Neural progenitor cell (in vitro differentiated cells): ENCODE measurements around the gene ZNF672. TPM values are rescaled to one million over a fixed set of nuclear protein-coding genes. Genes with fewer than 3 reads are reported as not detected.

Source experiments
- DNase-seq: peaks from one replicate; pipeline ENCODE4 v3.0.0-alpha.2; 2016; ENCODE audit warnings: low spot score
- H2AFZ ChIP-seq: fragments of 200-600 bp; sonication (generic); replicated peaks from 2 replicates; pipeline ENCODE4 v1.6.1; 2016; ENCODE audit warnings: antibody characterized with exemption
- H3F3A ChIP-seq: fragments of 200-600 bp; sonication (generic); 2 replicates; pipeline ENCODE4 v1.6.1; 2016; ENCODE audit warnings: antibody characterized with exemption, low read depth
- H3K27ac ChIP-seq: fragments of 200-600 bp; sonication (generic); 2 replicates; pipeline ENCODE4 v1.5.1; 2016; ENCODE audit warnings: mild to moderate bottlenecking
- H3K27me3 ChIP-seq: fragments of 200-600 bp; sonication (generic); 2 replicates; pipeline ENCODE4 v1.6.1; 2016; ENCODE audit warnings: mild to moderate bottlenecking, moderate library complexity
- H3K36me3 ChIP-seq: fragments of 200-600 bp; sonication (generic); 2 replicates; pipeline ENCODE4 v1.5.1; 2016
- H3K4me1 ChIP-seq: fragments of 200-600 bp; sonication (generic); 2 replicates; pipeline ENCODE4 v1.6.1; 2016; ENCODE audit warnings: mixed run types
- H3K4me2 ChIP-seq: fragments of 200-600 bp; sonication (generic); 2 replicates; pipeline ENCODE4 v1.6.1; 2016
- H3K4me3 ChIP-seq: fragments of 200-600 bp; sonication (generic); 2 replicates; pipeline ENCODE4 v1.5.1; 2016
- H3K79me2 ChIP-seq: fragments of 200-600 bp; sonication (generic); 2 replicates; pipeline ENCODE4 v1.6.1; 2016; ENCODE audit warnings: low read depth
- H3K9ac ChIP-seq: fragments of 200-600 bp; sonication (generic); 2 replicates; pipeline ENCODE4 v1.6.1; 2016
- H3K9me3 ChIP-seq: fragments of 200-600 bp; sonication (generic); 2 replicates; pipeline ENCODE4 v1.5.1; 2016; ENCODE audit warnings: low read depth
- H4K20me1 ChIP-seq: fragments of 200-600 bp; sonication (generic); 2 replicates; pipeline ENCODE4 v1.6.1; 2016; ENCODE audit warnings: low read depth
- H3K27ac Mint-ChIP-seq: 3 replicates; pipeline ENCODE4 v1.8.0; 2021; ENCODE audit warnings: mixed read lengths
- H3K27me3 Mint-ChIP-seq: 2 replicates; pipeline ENCODE4 v1.8.0; 2022; ENCODE audit warnings: low read depth, mild to moderate bottlenecking, inconsistent platforms, moderate library complexity, mixed read lengths; ENCODE audit not compliant: insufficient read depth
- H3K36me3 Mint-ChIP-seq: 3 replicates; pipeline ENCODE4 v1.8.0; 2021; ENCODE audit warnings: mixed read lengths
- H3K4me1 Mint-ChIP-seq: 3 replicates; pipeline ENCODE4 v1.8.0; 2021; ENCODE audit warnings: mixed read lengths
- H3K4me3 Mint-ChIP-seq: 3 replicates; pipeline ENCODE4 v1.8.0; 2021; ENCODE audit warnings: mild to moderate bottlenecking, moderate library complexity, mixed read lengths
- H3K9me3 Mint-ChIP-seq: 3 replicates; pipeline ENCODE4 v1.8.0; 2020; ENCODE audit warnings: mixed read lengths
- EZH2 ChIP-seq: fragments of 200-600 bp; sonication (generic); IDR thresholded peaks from 2 replicates; pipeline ENCODE4 v1.6.1; 2017; ENCODE audit warnings: antibody characterized with exemption, mild to moderate bottlenecking, moderate library complexity
- EZH2phosphoT487 ChIP-seq: fragments of 200-600 bp; sonication (generic); IDR thresholded peaks from 2 replicates; pipeline ENCODE4 v1.6.1; 2017; ENCODE audit warnings: antibody characterized with exemption
- total RNA-seq: library from RNA; depleted of rRNA; stranded (reverse); fragments of >200 nt; gene quantifications from 2 replicates; pipeline ENCODE4 v1.2.3, GENCODE V29; 2015; ENCODE audit warnings: low replicate concordance
- TF ChIP-seq, protein P1 (sequence below): fragments of 200-600 bp; sonication (generic); IDR thresholded peaks from 2 replicates; pipeline ENCODE4 v1.5.1; 2017; ENCODE audit warnings: antibody characterized with exemption, mild to moderate bottlenecking

Gene ZNF672
- total RNA-seq, 1 donor from 2014 or later = 16.9 TPM

DNA sequence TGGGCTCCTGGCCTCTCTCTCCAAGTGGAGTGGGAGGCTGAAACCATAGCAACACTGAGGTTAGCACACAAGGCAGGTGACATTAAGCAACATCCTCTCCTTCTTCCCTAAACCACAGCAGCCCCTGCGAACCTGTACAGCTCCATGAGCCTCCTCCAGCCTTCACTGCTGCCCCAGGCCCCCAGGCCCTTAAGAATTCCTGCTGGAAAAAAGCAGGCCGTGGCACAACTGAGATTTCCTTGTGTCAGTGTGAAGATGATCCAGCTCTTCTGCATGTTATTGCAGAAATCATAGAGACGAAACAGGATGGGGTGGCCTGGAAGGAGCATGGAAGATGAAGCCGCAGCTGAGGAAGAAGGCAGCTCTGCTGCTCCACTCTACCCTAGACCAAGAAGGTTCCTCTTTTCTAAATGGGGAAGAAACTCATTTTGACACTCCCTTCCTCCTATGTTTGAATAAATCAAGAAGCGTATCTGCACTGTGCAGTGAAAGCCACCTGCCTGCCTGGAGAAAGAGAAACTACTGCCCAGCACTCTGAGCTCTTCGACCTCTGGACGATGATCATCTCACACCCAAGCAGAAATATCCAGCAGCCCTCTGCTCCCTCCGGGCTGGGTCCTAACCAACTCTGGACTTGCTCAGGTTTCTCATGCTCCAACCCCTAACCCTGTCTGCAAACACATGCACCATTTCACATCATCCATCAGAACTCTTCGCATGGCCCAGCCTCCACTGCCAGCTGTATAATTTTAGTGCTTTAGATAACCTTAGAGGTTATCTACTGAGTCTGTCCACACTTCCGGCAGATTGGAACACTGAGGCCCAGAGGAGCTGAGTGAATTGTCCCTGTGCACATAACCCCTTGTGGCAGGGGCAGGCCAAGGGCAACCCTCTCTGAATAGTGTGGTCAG is 33.0 kb upstream of the ZNF672 start:
- H3K9me3 Mint-ChIP-seq = peaks cover 2% of the 10 kb centered on the region
- H3K36me3 ChIP-seq = no peaks in the 10 kb centered on the region
- H3K27ac ChIP-seq = no peak overlapping the region

DNA sequence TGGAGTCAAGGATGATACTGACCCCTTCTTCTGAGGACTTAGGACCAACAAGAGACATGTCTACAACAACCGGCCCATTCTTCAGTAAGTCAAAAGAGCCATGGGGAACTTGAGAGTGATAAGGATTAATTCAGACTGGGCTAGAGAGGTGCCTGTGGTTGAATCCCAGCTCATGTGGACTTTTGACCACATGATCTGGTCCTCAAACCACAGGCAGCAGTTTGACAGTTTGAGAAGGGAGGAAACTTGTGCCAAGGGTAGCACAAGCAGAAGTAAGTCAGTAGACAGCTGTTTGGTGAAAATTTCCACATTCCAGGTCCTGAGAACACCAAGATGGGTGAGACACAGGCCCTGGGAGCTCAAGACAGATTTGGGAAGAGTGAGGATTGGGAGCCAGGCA is 32.1 kb upstream of the ZNF672 start:
- no peaks in the 10 kb centered on the region for H3K4me1 Mint-ChIP-seq
- no peak overlapping the region for H3K4me2 ChIP-seq
- H3K9me3 ChIP-seq = peaks cover 4% of the 10 kb centered on the region
- TF ChIP-seq EZH2 = no peak
- TF ChIP-seq EZH2phosphoT487 = no peak
- TF ChIP-seq, protein P1, sequence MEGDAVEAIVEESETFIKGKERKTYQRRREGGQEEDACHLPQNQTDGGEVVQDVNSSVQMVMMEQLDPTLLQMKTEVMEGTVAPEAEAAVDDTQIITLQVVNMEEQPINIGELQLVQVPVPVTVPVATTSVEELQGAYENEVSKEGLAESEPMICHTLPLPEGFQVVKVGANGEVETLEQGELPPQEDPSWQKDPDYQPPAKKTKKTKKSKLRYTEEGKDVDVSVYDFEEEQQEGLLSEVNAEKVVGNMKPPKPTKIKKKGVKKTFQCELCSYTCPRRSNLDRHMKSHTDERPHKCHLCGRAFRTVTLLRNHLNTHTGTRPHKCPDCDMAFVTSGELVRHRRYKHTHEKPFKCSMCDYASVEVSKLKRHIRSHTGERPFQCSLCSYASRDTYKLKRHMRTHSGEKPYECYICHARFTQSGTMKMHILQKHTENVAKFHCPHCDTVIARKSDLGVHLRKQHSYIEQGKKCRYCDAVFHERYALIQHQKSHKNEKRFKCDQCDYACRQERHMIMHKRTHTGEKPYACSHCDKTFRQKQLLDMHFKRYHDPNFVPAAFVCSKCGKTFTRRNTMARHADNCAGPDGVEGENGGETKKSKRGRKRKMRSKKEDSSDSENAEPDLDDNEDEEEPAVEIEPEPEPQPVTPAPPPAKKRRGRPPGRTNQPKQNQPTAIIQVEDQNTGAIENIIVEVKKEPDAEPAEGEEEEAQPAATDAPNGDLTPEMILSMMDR = no peak
- H3K9me3 Mint-ChIP-seq = peaks cover 2% of the 10 kb centered on the region
- H3K4me3 ChIP-seq = no peak overlapping the region
- H3K36me3 Mint-ChIP-seq = no peaks in the 10 kb centered on the region
- no peaks in the 10 kb centered on the region for H3K4me1 ChIP-seq
- H3K4me3 Mint-ChIP-seq = no peak overlapping the region
- no peaks in the 10 kb centered on the region for H4K20me1 ChIP-seq
- no peak for DNase-seq
- no peak overlapping the region for H3K27ac ChIP-seq
- no peaks in the 10 kb centered on the region for H3K27me3 ChIP-seq
- no peaks in the 10 kb centered on the region for H3F3A ChIP-seq
- H2AFZ ChIP-seq = no peak overlapping the region
- H3K27ac Mint-ChIP-seq = no peak overlapping the region
- no peaks in the 10 kb centered on the region for H3K79me2 ChIP-seq
- H3K9ac ChIP-seq = no peak overlapping the region
- peaks cover 4% of the 10 kb centered on the region for H3K27me3 Mint-ChIP-seq
- H3K36me3 ChIP-seq = no peaks in the 10 kb centered on the region

More for the DNA sequence above, 33.0 kb upstream of the ZNF672 start:
- Mint-ChIP-seq H3K27ac (no peak overlapping the region), H3K4me1 (no peaks in the 10 kb centered on the region), H3K36me3 (no peaks in the 10 kb centered on the region), H3K4me3 (no peak overlapping the region), H3K27me3 (peaks cover 4% of the 10 kb centered on the region)
- Histone ChIP-seq H3K79me2 (no peaks in the 10 kb centered on the region), H3K4me3 (no peak overlapping the region), H3K27me3 (no peaks in the 10 kb centered on the region), H4K20me1 (no peaks in the 10 kb centered on the region), H3K9me3 (peaks cover 11% of the 10 kb centered on the region), H3K9ac (no peak overlapping the region), H3K4me1 (no peaks in the 10 kb centered on the region), H2AFZ (no peak overlapping the region), H3K4me2 (no peak overlapping the region), H3F3A (no peaks in the 10 kb centered on the region)
- no peak for DNase-seq
- TF ChIP-seq, protein P1 = no peak
- TF ChIP-seq EZH2 (no peak), EZH2phosphoT487 (no peak)

DNA sequence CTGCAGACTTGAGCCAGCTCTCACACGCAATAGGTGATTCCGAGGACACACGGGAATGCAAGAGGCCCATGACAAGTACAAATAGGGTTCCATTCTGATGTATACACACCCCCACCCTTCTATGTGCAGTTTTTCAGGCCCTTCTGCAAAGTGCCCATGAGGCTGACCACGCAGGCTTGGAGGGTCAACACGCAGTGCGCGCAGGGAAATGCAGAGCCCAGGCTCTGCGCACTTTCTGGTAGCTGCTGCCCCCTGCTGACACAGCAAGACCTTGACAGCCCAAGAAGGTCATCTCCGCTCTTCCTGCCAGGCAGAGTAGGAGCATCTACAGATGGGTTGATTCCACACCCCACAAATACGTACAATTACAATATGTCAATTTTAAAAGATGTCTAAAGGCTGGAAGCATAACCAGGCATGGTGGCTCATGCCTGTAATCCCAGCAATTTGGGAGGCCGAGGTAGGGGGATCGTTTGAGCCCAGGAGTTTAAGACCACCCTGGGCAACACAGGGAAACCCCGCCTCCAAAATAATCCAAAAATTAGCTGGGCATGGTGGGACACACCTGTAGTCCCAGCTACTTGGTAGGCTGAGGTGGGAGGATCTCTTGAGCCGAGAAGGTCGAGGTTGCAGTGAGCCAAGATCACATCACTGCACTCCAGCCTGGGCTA is 30.8 kb upstream of the ZNF672 start:
- Mint-ChIP-seq H3K27ac (peak overlapping the region; percentile 17), H3K36me3 (peaks cover 2% of the 10 kb centered on the region), H3K4me3 (no peak overlapping the region), H3K9me3 (peaks cover 2% of the 10 kb centered on the region), H3K4me1 (no peaks in the 10 kb centered on the region), H3K27me3 (peaks cover 6% of the 10 kb centered on the region)
- no peaks in the 10 kb centered on the region for H3K27me3 ChIP-seq
- DNase-seq = peak; percentile 72
- no peaks in the 10 kb centered on the region for H3F3A ChIP-seq
- no peaks in the 10 kb centered on the region for H3K36me3 ChIP-seq
- H3K27ac ChIP-seq = no peak overlapping the region
- H3K4me2 ChIP-seq = no peak overlapping the region
- H2AFZ ChIP-seq = no peak overlapping the region
- H3K79me2 ChIP-seq = no peaks in the 10 kb centered on the region
- no peaks in the 10 kb centered on the region for H3K9me3 ChIP-seq
- no peaks in the 10 kb centered on the region for H4K20me1 ChIP-seq
- H3K4me3 ChIP-seq = no peak overlapping the region
- H3K9ac ChIP-seq = no peak overlapping the region
- TF ChIP-seq, protein P1 = peak; percentile 80
- TF ChIP-seq EZH2phosphoT487 (no peak), EZH2 (no peak)
- H3K4me1 ChIP-seq = no peaks in the 10 kb centered on the region
